NK-92 (cell line): ENCODE results near the gene PEX5L.

Experiments used
- DNase-seq: peaks from one replicate; lab custom pipeline; 2025; ENCODE audit not compliant: unreplicated experiment; lab: John Stamatoyannopoulos, UW

The PEX5L gene

GRCh38 chr3:179902061-179902460 is 134.7 kb downstream of the PEX5L start:
- no peak for DNase-seq

DNA sequence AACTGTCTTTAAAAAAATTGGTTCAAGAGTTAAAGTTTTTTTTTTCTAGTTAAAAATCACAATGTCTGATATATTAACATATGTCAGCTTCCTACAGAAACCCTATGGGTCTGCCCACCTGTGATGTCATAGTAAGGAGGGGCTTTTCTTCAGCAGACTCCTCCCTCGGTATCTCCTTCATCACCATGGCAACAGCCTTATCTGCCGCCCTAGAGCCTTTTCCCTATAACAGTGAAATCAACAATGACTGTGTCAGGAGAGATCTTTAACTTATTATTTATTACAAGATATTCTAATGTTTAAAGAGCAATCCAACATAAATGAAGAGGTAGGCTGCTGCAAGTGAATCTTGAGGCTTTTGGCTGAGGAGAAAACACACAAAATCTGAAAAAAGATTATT is 138.7 kb downstream of the PEX5L start:
- no peak for DNase-seq

DNA sequence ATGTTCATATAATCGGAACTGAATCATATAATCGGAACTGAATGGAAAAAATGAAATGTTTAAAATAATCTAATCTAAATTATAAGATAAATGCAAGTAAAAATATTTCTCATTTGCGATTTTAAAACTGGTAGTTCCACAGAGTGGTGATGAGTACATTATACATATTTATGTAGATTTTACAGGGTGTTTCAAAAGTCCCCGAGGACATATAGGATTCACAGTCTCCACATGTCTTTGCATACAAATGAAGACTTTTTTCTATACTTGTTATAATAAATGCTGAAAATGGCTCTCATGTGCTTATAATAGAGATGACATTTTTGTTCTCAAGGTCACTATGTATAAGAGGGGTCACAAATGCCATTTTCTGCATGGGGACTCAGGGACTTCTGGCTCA is 139.5 kb downstream of the PEX5L start:
- no peak for DNase-seq

DNA sequence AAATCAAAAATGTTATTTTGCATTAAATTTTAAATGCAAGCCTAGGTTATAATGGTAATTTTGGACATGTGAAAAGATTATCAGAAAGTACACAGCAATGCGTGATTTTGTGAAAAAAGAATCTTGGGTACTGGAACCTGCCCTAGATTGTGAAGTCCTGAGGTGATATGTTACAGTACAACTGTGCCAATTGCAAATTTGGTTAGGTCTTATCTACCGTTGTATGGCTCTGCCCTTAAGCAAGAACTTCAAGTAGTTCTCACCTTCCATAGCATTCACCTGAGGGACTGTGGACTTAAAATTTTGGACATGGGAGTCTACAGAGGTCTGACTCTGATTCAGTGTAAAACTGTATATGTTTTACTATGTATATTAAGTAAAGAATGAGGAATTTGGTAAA is 140.2 kb downstream of the PEX5L start:
- DNase-seq = no peak

DNA sequence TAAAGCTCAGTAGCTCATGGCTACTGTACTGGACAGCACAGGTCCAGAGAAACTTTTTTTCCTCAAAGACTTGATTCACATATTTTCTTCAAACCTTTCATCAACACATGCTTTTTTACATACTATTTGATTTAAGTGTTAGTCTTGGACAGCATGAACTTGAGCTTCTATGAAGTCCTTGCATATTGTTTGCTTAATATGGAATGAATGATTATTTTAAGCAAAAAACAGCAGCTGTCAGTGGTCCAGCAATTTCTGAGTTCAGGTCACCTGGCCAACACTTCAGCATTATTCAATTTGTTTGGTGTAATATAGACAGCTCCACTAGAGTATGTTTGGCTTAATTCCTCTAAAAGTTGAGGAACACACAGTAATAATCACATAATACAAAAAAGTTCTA is 141.4 kb downstream of the PEX5L start:
- no peak for DNase-seq

DNA sequence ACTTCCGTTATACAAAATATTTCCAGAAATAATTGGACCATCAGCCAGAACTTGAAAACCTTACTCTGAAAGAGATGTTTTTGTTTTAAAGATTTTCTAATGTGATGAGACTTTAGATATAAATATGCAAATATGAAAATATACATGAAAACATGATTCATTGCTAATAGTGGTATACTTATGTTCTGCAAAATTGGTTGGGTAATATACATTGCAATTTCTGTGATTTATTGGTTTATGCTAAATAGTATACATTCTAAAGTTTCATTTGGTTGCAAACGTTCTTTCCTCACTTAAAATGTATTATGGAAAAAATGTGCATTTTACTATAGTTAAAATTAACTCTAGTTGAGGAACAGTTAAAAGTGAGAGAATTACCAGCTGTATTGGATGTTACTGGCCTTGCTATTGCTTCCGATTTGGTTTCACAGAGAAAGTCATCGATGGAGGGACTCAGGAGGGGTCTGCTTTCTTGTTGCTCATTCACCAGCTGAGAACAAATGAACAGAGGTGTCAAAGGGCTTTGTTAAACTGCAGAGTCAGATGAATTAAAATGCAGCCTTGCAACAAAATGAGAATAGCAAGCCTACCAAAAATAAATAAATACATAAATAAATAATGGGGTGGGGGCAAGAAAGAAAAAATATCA is 149.3 kb downstream of the PEX5L start:
- no peak for DNase-seq

GRCh38 chr3:179885950-179886349 is 150.8 kb downstream of the PEX5L start:
- DNase-seq = no peak

GRCh38 chr3:179884136-179884535 is 152.6 kb downstream of the PEX5L start:
- DNase-seq = no peak

DNA sequence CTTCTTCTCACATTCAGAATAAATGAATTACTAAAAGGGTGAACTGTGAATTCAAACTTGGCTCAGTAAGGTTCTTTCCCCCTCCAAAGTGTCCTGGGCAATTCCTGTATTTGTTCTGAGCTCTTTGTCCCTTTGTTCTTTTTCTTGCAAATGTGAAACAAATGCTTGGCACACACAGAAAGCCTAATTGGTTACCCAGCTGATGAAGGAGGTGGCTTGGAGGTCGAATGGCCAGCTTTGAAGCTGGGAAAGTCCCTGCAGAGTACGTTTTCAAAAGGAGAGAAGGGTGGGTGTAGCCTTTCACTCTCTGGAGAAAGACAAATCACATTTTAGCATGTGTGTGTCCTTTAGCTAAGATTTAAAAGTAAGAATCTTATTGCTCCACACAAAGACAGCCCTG is 154.4 kb downstream of the PEX5L start:
- DNase-seq = no peak

- no peak for DNase-seq
These were observed 154.9 kb downstream of the PEX5L start for GRCh38 chr3:179881791-179882190.

DNA sequence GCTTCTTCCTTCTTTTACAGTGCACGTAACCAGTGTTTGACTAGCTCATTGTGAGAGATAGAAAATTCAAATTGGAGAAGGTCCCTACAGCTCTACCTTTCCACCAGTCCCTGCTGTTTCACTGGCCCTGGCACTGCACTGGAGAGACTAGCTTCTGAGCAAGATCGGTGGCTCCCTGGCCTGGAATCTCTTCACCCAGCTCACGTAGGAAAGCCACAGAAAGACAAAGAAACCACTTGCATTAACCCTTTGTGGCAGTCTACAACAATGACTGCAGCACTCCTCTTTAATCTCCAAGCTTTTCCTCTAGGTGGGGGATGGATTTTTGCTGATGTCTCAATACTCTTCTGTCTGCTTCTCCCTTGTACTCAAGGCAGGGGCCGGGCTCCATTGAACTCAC is 155.9 kb downstream of the PEX5L start:
- no peak for DNase-seq

DNA sequence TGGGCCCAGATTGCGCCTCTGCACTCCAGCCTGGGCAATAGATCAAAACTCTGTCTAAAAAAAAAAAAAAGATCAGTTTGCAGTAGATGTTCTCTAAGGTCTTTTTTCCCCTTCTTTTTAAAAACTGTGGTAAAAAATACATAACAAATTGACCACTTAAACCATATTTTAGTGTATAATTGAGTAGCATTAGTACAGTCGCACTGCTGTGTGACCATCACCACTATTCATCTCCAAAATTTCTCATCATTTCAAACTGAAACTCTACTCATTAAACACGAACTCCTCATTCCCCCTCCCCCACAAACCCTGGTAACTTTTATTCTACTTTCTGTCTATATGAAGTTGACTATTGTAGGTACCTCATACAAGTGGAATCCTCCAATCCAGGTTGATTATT is 160.3 kb downstream of the PEX5L start:
- DNase-seq = no peak

GRCh38 chr3:179872842-179873241 is 163.9 kb downstream of the PEX5L start:
- DNase-seq = no peak

DNA sequence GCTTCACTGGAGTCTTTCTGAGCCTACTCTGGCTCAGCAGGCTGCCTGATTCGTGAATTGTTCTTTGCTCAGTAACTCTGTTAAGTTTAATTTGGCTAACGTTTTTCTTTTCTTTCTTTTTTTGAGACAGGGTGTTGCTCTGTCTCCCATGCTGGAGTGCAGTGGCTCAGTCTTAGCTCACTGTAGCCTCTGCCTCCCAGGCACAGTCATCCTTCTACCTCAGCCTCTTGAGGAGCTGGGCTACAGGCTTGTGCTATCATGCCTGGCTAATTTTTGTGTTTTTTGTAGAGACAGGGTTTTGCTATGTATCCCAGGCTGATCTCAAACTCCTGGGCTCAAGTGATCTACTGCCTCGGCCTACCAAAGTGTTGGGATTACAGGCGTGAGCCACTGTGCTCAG is 165.0 kb downstream of the PEX5L start:
- DNase-seq = no peak

- no peak for DNase-seq
These were observed 168.0 kb downstream of the PEX5L start for GRCh38 chr3:179868715-179869114.

DNA sequence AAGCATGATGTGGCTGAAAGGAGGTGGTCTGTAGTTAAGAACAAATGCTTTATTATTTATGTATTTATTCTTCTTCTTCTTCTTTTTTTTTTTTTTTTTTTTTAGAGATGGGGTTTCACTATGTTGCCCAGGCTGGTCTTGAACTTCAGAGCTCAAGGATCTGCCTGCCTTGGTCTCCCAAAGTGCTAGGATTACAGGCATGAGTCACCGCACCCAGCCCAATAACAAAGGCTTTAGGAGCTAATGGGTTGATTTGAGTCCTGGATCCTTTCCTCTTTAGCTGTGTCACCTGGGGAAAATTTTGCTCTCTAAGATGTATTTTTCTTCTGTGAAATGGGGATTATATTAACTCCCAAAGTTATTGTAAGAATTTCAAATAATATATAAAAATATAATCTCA is 168.8 kb downstream of the PEX5L start:
- no peak for DNase-seq

DNA sequence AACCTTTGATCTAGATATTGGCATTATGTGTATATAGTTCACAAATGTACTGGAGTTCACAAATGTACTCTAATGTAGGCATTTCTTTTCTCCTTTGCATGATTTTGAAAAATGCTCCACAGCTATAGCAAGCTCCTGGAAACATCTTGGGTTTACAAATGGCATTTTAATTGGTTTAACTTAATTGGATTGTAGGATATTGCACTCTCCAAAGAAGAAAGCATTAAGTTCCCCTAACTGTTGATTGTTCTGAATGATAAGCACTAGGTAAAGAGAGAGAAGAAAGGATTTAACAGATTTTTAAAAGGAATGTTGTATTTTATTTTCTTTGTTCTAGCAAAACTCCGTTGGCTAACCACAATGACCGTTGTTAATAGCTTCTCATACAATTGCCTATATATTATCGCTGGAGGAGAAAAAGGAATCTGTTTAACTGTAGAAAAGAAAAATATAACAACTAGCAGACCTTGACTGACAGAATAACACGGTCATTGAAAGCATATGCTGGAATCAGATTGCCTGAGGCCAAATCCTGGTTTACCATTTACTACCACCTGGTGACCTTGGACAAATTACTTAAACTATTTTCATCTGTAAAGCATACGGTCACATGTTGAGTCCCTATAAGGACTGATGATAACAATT is 170.8 kb downstream of the PEX5L start:
- no peak for DNase-seq

GRCh38 chr3:179861953-179862352 is 174.8 kb downstream of the PEX5L start:
- no peak for DNase-seq

- no peak for DNase-seq
These were observed 175.4 kb downstream of the PEX5L start for GRCh38 chr3:179861292-179861691.

DNA sequence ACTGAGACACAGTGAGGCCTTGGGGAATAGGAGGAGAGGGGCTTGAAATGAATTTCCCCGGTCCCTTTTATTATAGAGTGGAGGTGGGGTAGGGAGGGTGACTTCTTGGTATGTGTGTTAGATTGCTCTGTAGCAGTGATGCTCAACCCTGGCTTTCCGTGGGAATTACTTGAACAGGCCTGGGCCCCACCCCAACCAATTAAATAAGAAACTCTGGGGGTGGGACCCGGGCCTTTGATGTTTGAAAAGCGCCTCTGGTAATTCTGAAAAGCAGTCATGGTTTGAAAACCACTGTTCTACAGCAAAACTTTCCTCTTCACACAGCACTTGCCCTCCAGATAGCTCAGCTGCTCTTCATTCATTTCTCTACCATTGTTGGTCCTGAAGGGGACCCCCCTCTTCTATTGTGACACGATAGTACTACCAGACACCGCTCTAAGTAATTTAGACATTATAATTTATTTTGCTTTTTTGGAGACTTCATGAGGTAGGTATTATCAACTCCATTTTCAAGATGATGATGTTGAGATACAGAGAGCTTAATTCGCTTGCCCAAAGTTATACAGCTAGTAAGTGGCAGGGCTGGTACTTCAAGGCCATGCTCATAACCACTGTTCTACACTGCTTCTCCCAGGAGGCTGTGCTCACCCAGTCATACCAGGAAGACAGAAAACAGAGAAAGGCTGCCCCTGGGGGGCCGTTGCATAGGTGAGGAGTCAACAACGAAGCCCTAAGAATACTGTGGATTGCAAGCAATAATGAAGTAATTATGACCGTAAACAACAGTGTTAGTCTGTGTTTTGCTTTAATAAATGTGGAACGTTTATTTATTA is 176.2 kb downstream of the PEX5L start:
- DNase-seq = no peak

DNA sequence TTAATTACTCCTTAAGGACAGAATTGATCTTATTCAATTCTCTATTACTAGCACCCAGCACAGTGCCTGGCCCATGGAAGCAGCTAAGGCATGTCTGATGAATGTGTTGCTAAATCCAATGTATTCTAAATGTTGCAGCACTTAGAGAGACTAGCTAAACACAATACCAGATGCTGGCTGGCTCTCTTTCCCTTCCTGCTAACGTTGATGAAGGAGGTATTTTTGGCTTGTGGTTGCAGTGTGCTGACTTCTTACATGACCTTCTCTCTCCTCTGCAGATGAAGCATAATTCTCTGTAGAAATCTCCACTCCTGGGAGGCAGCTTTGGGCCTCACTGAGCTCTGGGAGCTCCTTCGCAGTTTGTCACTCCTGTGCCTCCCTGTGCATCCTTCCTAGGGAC is 183.6 kb downstream of the PEX5L start:
- DNase-seq = no peak
